Stimulated activated CD4-positive, alpha-beta T cell treated with anti-CD3 and anti-CD28 coated beads, Interleukin-4, amount 100 ng/mL, for 24 hours (primary cell): Measurements from ENCODE around the gene ANTXR1.

ENCODE experiments used
- DNase-seq: peaks from one replicate; pipeline ENCODE4 v3.0.0-alpha.2; 2020

Gene ANTXR1

DNA sequence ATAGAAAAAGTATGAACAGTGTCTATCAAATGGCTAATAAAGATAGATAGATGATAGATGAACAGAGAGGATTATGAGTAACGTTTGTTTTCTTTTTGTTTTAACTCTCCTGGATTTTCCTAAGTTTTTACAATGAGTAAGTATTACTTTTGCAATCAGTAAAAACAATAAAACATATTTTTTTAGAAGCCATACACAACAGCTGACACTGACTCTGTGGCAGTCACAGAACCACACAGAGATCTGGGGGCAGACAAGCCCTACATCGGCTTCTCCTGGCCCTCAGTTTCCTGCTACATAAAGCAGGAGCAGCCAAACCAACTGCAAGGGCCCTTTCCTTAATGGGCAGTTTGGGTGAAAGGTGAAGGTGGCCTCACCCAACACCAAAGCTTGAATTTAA is 63.6 kb downstream of the ANTXR1 start:
- DNase-seq = no peak

DNA sequence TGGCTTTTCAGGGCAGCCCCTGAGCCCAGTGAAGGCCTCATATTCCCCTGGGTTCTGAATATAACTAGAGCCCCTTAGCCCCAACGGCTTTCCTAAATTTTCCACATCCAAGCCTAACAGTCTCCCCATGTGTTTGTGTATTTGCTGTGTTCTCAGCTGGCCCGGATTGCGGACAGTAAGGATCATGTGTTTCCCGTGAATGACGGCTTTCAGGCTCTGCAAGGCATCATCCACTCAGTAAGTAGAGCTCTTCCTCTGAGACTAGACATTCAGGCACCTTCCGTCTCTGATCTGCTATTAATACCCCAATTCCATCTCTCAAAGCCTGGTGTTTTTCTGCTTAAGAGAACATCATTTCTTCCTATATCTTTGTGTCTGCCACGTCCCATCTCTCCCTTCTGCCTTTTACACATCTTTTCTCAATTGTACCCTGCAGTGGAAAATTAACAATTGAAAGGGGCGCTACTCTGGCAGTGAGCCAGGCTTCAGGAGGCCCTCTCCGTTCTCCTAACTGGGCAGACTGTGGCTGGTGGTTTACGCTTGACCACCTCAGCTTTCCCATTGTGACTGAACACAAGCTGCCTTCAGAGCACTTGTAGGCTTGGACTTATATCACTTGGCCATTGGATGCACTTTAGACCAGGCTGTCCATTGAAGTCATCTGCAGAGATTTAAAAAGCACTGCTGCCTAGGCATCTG is 64.4 kb downstream of the ANTXR1 start:
- no peak for DNase-seq

DNA sequence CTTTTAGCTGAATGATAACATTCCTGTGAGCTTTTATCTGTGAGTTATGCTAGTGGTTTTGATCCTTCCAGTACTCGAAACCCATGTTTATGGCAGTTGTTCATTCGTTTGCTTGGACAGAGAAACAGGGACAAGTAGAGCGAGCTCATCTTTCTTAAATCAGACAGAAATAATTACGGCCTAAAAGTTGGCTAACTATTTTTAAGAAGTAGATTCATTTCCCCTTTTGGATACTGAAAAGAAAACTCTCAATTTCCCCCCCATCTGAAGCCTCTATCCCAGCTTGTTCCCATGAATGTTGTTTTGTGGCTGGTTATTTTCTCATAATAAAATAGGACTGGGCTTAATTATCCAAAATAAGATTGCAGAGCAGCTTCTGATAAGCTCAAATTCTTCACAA is 67.1 kb downstream of the ANTXR1 start:
- no peak for DNase-seq

DNA sequence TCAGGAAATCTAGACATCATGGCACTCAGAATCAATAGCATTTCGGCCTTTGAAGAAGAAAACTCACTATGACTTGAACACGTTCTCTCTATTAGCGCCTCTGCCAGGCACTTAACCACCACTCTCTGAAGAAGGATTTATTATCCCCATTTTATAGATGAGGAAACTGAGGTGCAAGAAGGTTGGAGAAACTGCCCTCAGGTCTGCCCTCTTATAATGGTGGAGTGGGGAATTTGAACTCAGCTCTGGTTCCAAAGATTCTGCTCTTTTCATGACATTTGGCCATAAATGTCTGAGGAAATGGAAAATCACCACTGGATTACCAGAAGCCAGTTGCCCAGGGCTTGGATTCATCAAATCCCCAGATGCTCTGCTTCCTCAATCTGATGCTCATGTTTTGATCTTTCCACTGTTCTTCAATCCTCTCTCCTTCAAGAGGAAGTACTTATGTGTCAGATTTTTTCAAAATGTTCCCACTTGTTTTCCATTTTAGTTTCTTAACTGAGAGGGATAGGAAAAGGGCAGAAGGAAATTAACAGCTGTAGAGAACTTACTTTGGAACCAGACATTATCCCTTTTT is 68.1 kb downstream of the ANTXR1 start:
- DNase-seq = no peak

DNA sequence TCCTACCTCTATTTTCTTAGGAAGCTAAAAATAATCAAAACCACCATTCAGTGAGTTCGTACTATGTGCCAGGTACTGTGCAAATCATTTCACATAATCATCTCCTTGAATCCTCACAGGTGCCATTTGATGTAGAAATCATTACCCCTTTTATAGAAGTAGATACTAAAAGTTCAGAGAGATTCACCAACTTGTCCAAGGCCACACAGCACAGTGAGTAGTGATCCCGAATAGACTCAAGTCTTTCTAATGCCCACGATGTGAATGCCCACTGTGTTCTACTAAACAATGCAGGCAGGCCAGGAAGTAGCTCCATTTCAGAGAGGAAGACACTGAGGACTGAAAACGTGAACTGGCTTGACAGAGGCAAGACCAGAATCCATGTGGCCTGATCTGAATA is 68.8 kb downstream of the ANTXR1 start:
- no peak for DNase-seq

DNA sequence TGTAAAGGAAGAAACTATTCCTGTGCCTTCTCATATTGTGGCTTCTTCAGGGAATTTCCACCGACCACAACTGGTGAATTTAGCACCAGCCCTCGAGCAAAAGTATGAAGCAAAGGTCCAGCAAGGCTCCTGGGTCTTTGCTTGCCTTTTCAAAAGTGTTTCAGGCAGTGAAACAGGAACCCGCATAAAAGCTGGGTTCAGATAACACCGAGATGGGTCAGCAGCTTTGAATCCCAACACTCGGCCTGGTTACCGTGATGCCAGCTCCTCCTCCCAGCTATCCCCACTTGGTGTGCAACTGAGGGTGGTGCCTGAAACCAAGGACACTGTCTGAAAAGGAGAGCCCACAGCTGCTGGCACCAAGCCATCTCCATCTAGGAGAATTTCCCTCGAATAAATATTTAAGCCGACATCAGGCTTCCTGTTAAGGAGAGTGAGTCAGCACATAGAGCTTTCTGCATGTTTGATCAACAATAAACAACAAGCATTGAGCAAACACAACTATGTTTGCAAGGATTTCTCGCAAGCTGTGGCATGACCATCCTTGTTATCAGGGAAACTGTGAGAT is 69.5 kb downstream of the ANTXR1 start:
- no peak for DNase-seq

DNA sequence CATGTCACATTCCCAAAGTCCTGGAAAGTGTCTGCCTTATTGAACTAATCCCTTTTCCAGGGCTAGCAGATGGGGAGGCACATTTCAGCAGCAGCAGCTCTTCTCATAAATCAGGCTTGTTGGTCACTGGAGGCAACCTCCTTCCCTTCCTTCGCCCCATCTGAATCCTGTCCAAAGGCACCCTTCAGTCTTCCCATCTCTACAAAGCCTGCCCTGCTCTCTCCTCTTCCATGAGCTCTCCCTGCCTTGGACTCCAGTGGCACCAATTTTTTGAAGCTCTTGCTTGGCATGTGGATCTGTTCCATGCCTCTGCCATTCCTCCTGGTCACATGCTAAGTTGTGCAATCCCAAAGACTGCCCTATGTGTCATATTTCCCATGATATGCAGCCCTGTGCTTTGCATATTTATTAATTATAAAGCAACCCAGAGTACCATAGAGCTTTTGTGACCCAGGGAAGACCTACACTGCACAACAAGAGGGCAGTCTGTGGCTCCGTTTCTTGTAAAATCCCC is 70.3 kb downstream of the ANTXR1 start:
- no peak for DNase-seq

DNA sequence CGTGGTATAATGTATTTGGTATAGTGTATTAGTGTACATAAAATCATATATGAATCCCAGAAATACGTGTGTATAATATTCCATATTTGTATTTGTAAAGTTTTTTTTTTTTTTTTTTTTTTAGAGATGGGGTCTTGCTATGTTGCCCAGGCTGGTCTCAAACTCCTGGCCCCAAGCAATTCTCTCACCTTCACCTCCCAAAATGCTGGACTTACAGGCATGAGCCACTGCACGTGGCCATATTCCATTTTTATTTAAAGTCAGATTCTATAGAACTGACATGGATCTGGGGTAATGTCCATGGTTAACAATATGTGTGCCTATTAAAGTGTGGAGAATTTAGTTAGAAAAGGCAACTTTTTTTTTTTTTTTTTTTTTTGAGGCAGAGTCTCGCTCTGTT is 71.5 kb downstream of the ANTXR1 start:
- DNase-seq = no peak

DNA sequence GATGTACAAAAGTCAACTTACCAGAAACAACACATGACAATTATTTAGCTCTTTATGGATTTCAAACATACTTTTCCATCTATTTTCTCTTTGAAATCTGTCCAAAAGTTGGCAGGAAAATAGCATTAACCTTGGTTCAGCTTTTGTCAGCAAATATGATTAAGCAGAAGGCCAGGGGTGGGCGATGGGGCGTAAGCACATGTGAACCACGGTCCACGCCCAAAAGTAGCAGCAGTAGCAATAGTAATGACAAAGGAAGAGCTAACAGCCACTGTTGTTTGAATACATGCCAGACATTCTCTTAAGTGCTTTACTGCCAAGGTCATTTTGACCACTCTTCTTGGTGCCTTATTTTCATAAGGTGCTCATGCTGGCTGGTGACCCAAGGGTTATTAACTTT is 73.5 kb downstream of the ANTXR1 start:
- no peak for DNase-seq

DNA sequence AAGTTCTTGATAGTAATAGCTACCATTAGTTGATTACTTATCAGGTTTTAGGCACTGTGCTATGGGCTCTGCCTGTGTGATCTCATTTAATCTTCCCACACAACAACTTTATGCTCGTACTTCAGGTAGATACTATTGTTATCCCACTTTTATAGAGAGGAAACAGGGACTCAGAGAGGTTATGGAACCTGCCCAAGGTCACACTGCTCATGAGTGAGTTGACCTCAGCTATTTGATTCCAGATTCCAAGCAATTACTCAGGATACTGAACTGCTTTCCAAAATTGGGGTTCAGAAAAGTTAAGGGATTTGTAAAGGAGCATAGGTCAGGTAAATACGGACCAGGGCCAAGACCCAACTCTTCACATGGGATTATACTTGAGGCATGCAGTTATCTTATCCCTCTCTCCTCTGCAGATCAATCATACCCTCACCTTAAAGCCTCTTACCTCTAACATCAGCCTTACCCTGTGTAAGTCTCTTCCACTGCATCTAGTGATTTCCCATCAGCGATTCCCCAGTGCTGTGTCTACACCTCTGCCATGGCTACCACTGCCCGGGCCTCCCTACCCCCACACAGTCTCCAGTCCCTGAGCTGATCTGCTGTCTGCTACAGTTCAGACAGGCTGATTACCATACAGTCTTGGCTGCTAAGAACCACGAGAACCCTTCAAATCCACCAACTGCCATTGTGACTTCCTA is 74.4 kb downstream of the ANTXR1 start:
- no peak for DNase-seq

DNA sequence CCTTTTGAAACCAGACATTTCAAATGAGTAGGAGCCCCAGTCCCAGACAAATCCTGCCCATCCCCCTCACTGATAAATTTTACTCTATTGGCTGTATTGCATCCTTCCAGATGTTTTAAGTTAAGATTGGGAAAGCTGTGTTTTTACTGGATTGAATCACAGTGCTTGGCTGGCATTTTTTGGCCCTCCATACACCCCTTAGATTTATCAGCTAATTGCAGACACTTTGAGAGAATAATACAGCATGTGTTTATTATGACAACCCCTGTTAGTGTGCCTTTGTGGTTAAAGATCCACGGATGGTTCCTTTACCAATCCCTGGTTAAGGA is 74.9 kb downstream of the ANTXR1 start:
- DNase-seq = no peak

DNA sequence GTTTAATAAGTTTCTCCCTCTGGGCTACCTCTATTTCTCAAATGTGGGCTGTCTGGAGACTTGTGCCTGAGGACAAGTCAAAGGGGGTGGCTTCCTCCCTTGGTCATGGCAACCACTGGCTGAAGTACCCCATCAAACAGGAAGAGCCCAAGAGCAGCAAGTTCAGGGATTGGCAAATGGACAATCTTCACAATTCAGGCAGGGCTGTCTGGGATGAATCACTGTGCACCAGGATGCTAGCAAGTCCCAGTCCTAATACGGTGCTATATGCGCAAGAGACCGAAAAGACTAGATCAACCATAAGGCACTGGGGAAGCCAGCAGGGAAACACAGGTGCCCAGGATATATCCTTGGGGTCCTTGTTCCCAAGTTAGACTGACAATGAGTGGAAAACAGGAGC is 75.5 kb downstream of the ANTXR1 start:
- DNase-seq = no peak

DNA sequence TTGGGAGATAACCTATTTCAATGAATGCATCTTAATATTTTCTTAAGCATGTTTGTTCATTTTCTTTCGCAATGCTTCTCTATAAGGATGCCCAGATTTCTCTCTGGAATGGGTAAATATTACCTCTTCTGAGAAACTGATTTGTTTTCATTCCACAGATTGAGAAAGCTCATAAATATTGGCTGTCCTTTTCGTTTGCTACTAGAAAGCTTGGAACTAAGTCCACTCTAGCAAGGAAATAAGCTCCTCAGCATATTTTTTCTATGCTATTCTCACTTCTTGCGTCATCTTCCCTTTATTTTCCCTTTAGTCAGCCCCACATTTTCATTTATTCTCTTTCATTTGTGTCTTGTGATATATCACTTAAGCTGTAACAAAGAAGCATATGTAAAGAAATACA is 76.3 kb downstream of the ANTXR1 start:
- DNase-seq = no peak

DNA sequence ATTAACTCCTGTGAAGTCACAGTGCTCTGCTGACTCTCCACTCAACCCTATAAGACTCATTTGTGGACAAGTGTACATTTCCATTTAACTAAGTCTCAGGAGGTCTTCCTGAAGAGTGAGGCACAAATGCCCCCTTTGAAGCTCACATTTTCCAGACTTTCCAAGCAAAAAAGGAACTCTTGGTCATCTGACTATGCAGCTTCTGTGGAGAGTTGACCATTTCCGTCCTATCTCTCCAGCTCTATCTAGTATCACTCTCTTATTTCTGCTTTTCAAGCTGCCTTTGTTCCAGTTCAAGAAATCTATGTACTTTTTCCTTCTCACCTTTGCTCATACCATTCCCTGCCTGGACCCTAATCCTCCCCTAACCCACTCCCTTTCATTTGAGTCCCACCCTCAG is 77.0 kb downstream of the ANTXR1 start:
- no peak for DNase-seq

DNA sequence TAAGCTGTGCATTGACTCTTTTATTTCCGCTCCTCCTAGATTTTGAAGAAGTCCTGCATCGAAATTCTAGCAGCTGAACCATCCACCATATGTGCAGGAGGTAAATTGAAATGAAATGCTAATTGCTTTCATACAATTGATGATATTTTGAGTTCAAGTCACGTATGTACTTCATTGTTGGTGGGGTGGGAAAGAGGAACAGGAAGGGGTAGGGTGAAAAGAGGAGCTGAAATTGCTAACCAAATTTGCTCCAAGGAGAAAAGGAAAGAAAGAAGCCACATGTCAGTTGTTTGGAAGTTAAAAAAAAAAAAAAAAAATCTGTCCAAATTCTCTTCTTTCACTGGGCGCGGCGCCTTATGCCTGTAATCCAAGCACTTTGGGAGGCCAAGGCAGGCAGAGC is 77.8 kb downstream of the ANTXR1 start:
- no peak for DNase-seq

DNA sequence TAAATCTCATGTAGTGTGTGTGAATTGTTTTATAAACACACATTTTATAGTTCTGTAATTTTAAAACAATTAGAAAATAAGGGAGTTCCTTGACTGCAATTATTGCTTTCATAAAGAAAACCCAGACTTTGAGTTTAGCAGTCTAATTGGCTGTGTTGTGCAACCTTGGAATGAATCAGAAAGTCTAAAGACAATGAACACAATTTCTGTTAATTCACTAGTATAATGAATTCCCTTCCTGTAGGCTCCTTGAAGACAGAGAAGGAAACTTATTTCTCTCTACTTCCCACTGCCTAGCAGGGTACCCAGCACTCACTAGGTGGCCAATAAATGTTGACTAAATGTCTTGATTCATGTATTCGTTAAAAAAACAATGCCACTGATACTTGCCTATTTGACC is 79.9 kb downstream of the ANTXR1 start:
- no peak for DNase-seq

DNA sequence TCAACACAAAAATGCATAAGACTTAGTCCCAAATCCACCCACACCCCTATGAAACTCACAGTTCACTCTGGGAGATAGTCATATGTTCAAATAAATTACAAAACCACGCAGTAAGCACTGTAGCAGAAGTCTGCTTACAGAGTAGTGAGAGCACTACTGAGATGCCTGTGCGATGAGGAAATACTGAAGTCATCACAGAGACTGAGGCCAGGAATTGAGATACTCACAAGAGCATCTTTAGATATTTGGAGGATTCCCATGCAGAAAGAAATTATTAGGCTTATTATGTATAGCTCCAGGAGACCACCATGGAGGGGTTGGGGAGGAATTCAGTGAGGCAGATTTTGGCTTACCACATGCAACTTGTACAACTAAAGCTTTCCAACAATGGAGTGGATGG is 82.3 kb downstream of the ANTXR1 start:
- no peak for DNase-seq

DNA sequence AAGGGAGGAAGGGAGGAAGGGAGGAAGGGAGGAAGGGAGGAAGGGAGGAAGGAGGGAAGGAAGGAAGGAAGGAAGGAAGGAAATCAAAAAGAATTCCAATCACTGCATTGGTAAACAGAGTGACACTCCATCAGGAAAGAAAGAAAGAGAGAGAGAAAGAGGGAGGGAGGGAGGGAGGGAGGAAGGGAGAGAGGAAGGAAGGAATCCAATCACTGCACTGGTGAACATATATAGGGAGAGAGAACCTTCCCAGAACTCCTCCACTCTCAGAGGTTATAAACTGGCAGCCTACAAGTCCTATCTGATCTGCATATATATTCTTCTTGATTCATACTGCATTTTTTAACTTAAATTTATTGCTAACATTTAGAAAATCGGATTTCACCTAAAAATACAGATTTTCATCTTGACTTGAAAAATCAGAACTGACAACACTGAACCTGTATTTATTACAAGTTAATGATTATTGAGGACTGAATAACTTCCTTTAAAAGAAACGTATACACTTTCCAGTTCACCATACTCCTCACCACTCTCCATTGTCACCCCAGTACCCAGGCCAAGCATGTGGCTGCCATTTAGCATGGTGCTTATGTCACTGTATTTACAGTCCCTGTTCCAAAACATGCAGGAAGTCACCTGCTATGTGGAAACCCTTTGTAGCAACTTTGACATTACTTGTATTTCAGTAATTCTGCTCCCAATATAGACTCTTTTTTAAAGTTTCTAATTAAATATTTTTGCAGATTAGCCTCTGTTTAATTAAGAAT is 83.5 kb downstream of the ANTXR1 start:
- no peak for DNase-seq

DNA sequence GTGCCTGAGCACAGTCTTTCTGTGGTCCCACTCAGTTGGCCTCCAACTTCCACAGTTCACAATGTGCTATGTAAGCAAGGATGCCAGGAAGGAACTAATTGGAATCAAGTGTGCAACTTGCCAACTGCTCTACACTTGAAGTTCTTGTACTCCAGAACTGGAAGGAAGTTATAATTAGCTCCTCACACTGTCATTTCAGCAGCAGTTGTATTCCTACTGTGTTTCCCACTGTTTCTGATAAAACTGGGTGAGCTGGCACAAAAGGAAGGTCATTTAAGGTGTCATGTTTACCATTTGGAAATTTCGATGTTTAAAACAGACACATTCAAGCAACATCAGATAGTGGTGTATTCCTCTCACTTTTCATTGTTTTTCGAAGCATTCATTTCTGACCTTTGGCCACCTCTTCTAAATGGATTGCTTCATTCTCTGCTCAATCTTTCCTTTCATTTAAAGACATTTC is 84.2 kb downstream of the ANTXR1 start:
- no peak for DNase-seq

DNA sequence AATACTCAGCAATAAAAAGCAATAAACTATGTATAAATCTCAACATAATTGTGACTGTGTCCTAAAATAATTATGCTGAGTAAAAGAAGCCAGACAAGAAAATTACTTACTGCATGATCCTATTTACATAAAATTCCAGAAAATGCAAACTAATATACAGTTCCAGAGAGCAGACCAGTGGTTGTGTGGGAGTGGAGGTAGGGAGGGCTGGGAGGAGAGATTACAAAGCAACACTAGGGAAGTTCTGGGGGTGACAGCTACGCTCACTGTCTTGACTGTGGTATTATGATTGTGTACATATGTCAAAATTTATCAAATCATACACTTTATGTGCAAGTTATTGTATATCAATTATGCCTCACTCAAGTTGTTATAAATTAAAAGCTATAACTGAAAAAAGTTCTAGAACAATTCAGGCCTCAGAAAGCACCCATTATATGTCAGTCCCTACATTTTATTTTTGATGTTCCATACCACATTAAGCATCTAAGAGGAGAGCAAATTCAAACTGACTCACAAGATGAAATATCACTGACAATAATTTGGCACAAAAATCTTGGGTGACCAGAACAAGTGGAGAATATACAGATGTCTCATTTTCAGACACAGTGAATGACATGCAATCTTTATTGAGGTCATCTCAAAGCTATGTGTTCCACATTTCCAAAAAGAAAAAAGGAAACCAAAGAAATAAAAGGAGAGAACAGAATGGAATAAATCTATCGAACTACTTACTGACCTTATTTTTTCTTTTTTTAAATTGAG is 85.1 kb downstream of the ANTXR1 start:
- no peak for DNase-seq

DNA sequence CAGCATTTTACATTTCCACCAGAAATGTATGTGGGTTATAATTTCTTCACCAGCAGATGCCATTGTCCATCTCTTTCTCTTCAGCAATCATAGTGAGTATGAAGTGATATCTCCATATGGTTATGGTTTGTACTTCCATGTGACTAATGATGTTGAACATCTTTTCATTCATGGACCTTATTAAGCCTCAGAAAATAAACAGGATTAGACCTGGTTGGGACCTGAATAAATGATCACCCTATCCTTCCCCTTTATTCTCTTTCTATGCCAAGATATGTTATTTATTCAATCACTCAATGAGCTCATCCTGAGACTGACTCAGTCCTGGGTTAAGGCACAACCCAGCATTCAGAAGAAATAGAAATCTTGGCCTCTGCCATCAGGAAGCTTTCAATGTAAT is 86.6 kb downstream of the ANTXR1 start:
- no peak for DNase-seq

DNA sequence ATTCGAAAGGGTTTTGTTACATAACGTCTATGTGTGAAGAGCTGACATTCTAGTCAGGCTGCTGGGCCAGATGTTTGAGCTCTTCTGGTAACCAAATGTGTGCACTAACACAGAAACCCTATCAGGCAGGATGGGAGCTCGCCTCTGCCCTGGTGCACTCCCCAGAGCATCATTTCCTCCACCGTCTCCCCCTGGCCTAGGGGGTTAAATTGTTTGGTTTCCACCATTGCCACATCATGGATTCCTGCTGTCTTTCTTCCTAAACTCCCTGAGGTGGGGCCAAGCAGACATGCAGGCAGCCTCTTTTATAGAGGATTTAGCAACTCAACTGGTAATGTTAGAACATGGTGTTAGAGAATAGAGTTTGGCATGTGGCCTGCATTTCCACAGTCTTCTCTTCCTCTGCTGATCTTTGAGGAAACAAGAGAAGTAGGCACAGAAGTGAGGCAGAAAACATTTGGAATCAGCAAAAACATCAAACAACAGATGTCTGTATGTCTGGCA is 87.3 kb downstream of the ANTXR1 start:
- DNase-seq = no peak
